HCT116 (cell line): Measurements from ENCODE around the gene ITPR2. TPM values are rescaled to one million over a fixed set of nuclear protein-coding genes. Genes with fewer than 3 reads are reported as not detected.

Experiments
- ATAC-seq: fragments of 200-7000 bp; cut with Tn5 transposase; 2 replicates; pipeline ENCODE4 v1.9.1; 2020; ENCODE audit warnings: mild to moderate bottlenecking, moderate library complexity
- BruUV-seq: library from RNA; stranded (reverse); fragments of 400-500 nt; replicated peaks from 2 replicates; lab custom pipeline; 2021; lab: Mats Ljungman, UMichigan
- CTCF ChIA-PET: fragments of 300-600 bp; sonication (Branson Sonifier 250); formaldehyde crosslinking; loops from one replicate; lab custom pipeline; 2021; ENCODE audit warnings: antibody characterized with exemption; lab: Charles Lee
- POLR2A ChIA-PET: fragments of 300-600, 350-600 bp; sonication (Branson Sonifier 250); formaldehyde crosslinking; loops from one replicate; lab custom pipeline; 2021; ENCODE audit warnings: antibody characterized with exemption; lab: Charles Lee
- RAD21 ChIA-PET, 2 experiments: fragments of 300-600 bp; sonication (Branson Sonifier 250); formaldehyde crosslinking; loops; one replicate each; lab custom pipeline; 2023; ENCODE audit warnings: low total read pairs in 2 of 2; ENCODE audit not compliant: uncharacterized antibody in 2 of 2, unreplicated experiment in 2 of 2, low non-redundant PET in 1 of 2; lab: Charles Lee
- DNase-seq: peaks from one replicate; pipeline ENCODE4 v3.0.0-alpha.2; 2010; ENCODE audit warnings: low read depth, low spot score
- H2AFZ ChIP-seq: fragments of 200-600 bp; shearing (Covaris generic), sonication (generic); 2 replicates; pipeline ENCODE4 v1.6.1; 2017; ENCODE audit warnings: low read depth, mixed run types, mixed read lengths, antibody characterized with exemption, low read length; ENCODE audit not compliant: poor library complexity, severe bottlenecking
- H3K27ac ChIP-seq: 2 replicates; pipeline ENCODE4 v1.5.1; 2012; ENCODE audit warnings: low read depth, low read length
- H3K27me3 ChIP-seq: fragments of 200-600 bp; sonication (generic); 2 replicates; pipeline ENCODE4 v1.6.1; 2016; ENCODE audit warnings: mixed run types, low read length, mixed read lengths; ENCODE audit not compliant: insufficient read depth
- H3K36me3 ChIP-seq, 2 experiments: fragments of 200-500 bp in 1 of 2; fragments of 200-600 bp in 1 of 2; sonication (Bioruptor generic) in 1 of 2; sonication (generic) in 1 of 2; 2 replicates each; pipeline versions ENCODE4 v1.5.1 to v1.6.1; 2014 to 2016; ENCODE audit warnings: low read length in 2 of 2, inconsistent platforms in 1 of 2, mixed read lengths in 1 of 2, mixed run types in 1 of 2; ENCODE audit not compliant: insufficient read depth in 2 of 2, control insufficient read depth in 1 of 2
- H3K4me1 ChIP-seq, 2 experiments: fragments of 200-600 bp in 1 of 2; sonication (generic) in 1 of 2; 2 replicates each; pipeline versions ENCODE4 v1.5.1 to v1.6.1; 2012 to 2017; ENCODE audit warnings: low read length in 2 of 2, inconsistent platforms in 1 of 2, mild to moderate bottlenecking in 1 of 2, mixed read lengths in 1 of 2, mixed run types in 1 of 2, moderate library complexity in 1 of 2; ENCODE audit not compliant: insufficient read depth in 2 of 2, control insufficient read depth in 1 of 2
- H3K4me2 ChIP-seq: fragments of 200-600 bp; sonication (generic); 2 replicates; pipeline ENCODE4 v1.6.1; 2017; ENCODE audit warnings: mixed run types, low read length, mixed read lengths
- H3K4me3 ChIP-seq, 2 experiments: fragments of 200-600 bp in 1 of 2; sonication (generic) in 1 of 2; replicated peaks in 1 of 2; 2 replicates each; pipeline ENCODE4 v1.5.1; 2011 to 2016; ENCODE audit warnings: low read length in 2 of 2, control low read depth in 1 of 2, low read depth in 1 of 2, mild to moderate bottlenecking in 1 of 2, mixed read lengths in 1 of 2, mixed run types in 1 of 2
- H3K79me2 ChIP-seq: fragments of 200-600 bp; sonication (generic); 2 replicates; pipeline ENCODE4 v1.6.1; 2017; ENCODE audit warnings: mild to moderate bottlenecking, mixed run types, low read length, moderate library complexity, mixed read lengths; ENCODE audit not compliant: insufficient read depth
- H3K9ac ChIP-seq: fragments of 200-600 bp; sonication (generic); 2 replicates; pipeline ENCODE4 v1.6.1; 2016; ENCODE audit warnings: low read length, mixed read lengths
- H3K9me2 ChIP-seq: fragments of 200-600 bp; sonication (generic), shearing (Covaris generic); 2 replicates; pipeline ENCODE4 v1.6.1; 2017; ENCODE audit warnings: mixed run types, mild to moderate bottlenecking, moderate library complexity; ENCODE audit not compliant: insufficient read depth
- H3K9me3 ChIP-seq, 2 experiments: fragments of 200-500 bp in 1 of 2; fragments of 200-600 bp in 1 of 2; sonication (Bioruptor generic) in 1 of 2; sonication (generic) in 1 of 2; 2 replicates each; pipeline ENCODE4 v1.6.1; 2014 to 2017; ENCODE audit warnings: low read length in 2 of 2, mixed read lengths in 2 of 2, inconsistent platforms in 1 of 2, low read depth in 1 of 2, mild to moderate bottlenecking in 1 of 2, mixed run types in 1 of 2, moderate library complexity in 1 of 2; ENCODE audit not compliant: control insufficient read depth in 1 of 2, insufficient read depth in 1 of 2
- H4K20me1 ChIP-seq: fragments of 200-600 bp; sonication (generic), shearing (Covaris generic); 2 replicates; pipeline ENCODE4 v1.6.1; 2017; ENCODE audit warnings: mixed run types, mild to moderate bottlenecking, moderate library complexity; ENCODE audit not compliant: insufficient read depth
- CEBPB ChIP-seq: IDR thresholded peaks from 2 replicates; pipeline ENCODE4 v1.6.1; 2012; ENCODE audit warnings: low read depth
- EGR1 ChIP-seq: IDR thresholded peaks from 2 replicates; pipeline ENCODE4 v1.6.1; 2012; ENCODE audit warnings: low read depth
- ELF1 ChIP-seq: IDR thresholded peaks from 2 replicates; pipeline ENCODE4 v1.6.1; 2012; ENCODE audit warnings: low read depth, borderline replicate concordance
- EZH2 ChIP-seq: fragments of 200-600 bp; sonication (generic); IDR thresholded peaks from 2 replicates; pipeline ENCODE4 v1.6.1; 2017; ENCODE audit warnings: antibody characterized with exemption, mixed run types
- EZH2phosphoT487 ChIP-seq: fragments of 200-600 bp; IDR thresholded peaks from 2 replicates; pipeline ENCODE4 v1.6.1; 2018; ENCODE audit warnings: antibody characterized with exemption, borderline replicate concordance
- FOSL1 ChIP-seq: IDR thresholded peaks from 2 replicates; pipeline ENCODE4 v1.6.1; 2012; ENCODE audit warnings: low read depth
- JUND ChIP-seq: IDR thresholded peaks from 2 replicates; pipeline ENCODE4 v1.6.1; 2012
- POLR2A ChIP-seq: IDR thresholded peaks from 2 replicates; pipeline ENCODE4 v1.7.0; 2011; ENCODE audit warnings: borderline replicate concordance; ENCODE audit not compliant: insufficient read depth, insufficient read length; ENCODE audit errors: extremely low read depth
- POLR2AphosphoS5 ChIP-seq: IDR thresholded peaks from 2 replicates; pipeline ENCODE4 v1.6.1; 2011; ENCODE audit warnings: mild to moderate bottlenecking, low read depth, low read length, moderate library complexity
- SIN3A ChIP-seq: IDR thresholded peaks from 2 replicates; pipeline ENCODE4 v1.6.1; 2012; ENCODE audit warnings: low read depth
- SP1 ChIP-seq: IDR thresholded peaks from 2 replicates; pipeline ENCODE4 v1.6.1; 2012; ENCODE audit warnings: low read depth
- SRF ChIP-seq: IDR thresholded peaks from 2 replicates; pipeline ENCODE4 v1.6.1; 2012; ENCODE audit warnings: low read depth
- TCF7L2 ChIP-seq: IDR thresholded peaks from 2 replicates; pipeline ENCODE4 v1.7.0; 2011; ENCODE audit warnings: borderline replicate concordance, inconsistent platforms; ENCODE audit not compliant: insufficient read depth, insufficient read length; ENCODE audit errors: extremely low read depth
- YY1 ChIP-seq: IDR thresholded peaks from 2 replicates; pipeline ENCODE4 v1.6.1; 2011; ENCODE audit warnings: low read length, low read depth, moderate library complexity, mild to moderate bottlenecking; ENCODE audit not compliant: insufficient replicate concordance; ENCODE audit errors: extremely low read depth
- ZNF274 ChIP-seq: fragments of 200-500 bp; sonication (Bioruptor generic); IDR thresholded peaks from 2 replicates; pipeline ENCODE4 v1.6.1; 2014; ENCODE audit warnings: mild to moderate bottlenecking, low read depth, low read length, inconsistent platforms
- intact Hi-C: fragments of 100-400 bp; cut with micrococcal nuclease; formaldehyde crosslinking; loops from 2 replicates; pipeline ENCODE4 v1.10.0; 2022
- total RNA-seq: library from RNA; stranded (reverse); gene quantifications from one replicate; pipeline ENCODE4 v1.2.1, GENCODE V29; 2021; ENCODE audit not compliant: unreplicated experiment
- TF ChIP-seq, protein P1 (sequence below): IDR thresholded peaks from 2 replicates; pipeline ENCODE4 v1.6.1; 2012; ENCODE audit warnings: low read depth
- TF ChIP-seq, protein P2 (sequence below), 3 experiments: fragments of 200-600 bp in 1 of 3; sonication (generic) in 1 of 3; IDR thresholded peaks in 2 of 3; conservative IDR thresholded peaks in 1 of 3; 2 replicates each; pipeline ENCODE4 v1.5.1; 2012 to 2017; ENCODE audit warnings: low read depth in 2 of 3, low read length in 2 of 3, antibody characterized with exemption in 1 of 3, borderline replicate concordance in 1 of 3, control low read depth in 1 of 3, mild to moderate bottlenecking in 1 of 3, mixed read lengths in 1 of 3, mixed run types in 1 of 3, moderate library complexity in 1 of 3; ENCODE audit not compliant: insufficient read depth in 1 of 3
- TF ChIP-seq, protein P3 (sequence below): IDR thresholded peaks from 2 replicates; pipeline ENCODE4 v1.6.1; 2012
- TF ChIP-seq, protein P4 (sequence below): IDR thresholded peaks from 2 replicates; pipeline ENCODE4 v1.6.1; 2012

ITPR2 gene
- total RNA-seq, 1 experiment from 2014 or later = 6.5 TPM

DNA sequence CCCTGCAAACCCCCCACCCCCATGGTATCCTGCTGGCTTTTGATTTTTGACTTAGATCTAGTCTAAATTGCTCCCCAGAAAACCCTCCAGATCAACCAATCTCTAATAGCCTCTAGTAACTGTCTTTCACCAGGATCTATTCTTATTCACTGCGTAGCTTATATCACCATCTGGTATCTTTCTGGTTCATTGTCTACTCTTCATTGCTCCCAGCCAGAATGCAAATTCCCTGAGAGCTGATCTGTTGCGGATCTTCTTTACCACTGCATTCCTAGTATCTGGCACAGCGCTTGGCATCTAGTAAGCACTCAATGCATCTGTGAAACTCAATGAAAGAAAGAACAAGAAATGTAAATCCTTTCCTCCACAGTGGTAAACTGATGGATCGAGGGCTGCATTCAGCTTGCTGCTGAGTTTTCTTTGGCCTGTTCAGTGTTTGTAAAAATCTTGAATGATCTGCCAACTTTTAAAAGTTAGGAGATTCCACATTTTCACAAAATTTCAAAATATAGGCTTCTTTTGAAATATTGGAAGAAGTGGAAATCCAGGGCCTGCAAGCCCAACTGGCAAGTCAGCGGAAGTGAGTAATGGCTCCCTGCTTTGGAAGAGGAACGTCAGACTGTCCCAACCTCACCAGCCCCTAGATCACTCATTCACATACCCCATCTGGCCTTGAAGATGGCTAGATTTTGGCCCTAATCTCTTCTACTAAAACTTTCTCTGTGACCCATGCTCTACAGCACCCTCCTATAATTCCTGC, 363.4 kb downstream of the ITPR2 start:
- Histone ChIP-seq H3K27ac (no peak overlapping the region), H3K9me3 (no peaks in the 10 kb centered on the region), H3K4me2 (no peak overlapping the region), H3K4me1 (no peaks in the 10 kb centered on the region), H3K4me3 (no peak overlapping the region), H3K9me2 (no peaks in the 10 kb centered on the region), H3K27me3 (no peaks in the 10 kb centered on the region), H3K36me3 (no peaks in the 10 kb centered on the region), H2AFZ (no peak overlapping the region), H3K9ac (no peak overlapping the region), H4K20me1 (no peaks in the 10 kb centered on the region), H3K79me2 (no peaks in the 10 kb centered on the region)
- ATAC-seq (no peak), DNase-seq (no peak)
- CTCF ChIA-PET = no interaction called here
- POLR2A ChIA-PET = no interaction called here
- BruUV-seq = no TSS peak
- intact Hi-C loops = no loop called here
- RAD21 ChIA-PET = no interaction called here
- TF ChIP-seq TCF7L2 (no peak), SIN3A (no peak), ZNF274 (no peak), ELF1 (no peak), CEBPB (no peak), EZH2phosphoT487 (no peak), POLR2A (no peak), EZH2 (no peak), SP1 (no peak), YY1 (no peak), POLR2AphosphoS5 (no peak), SRF (no peak), JUND (no peak), FOSL1 (no peak), EGR1 (no peak)
- TF ChIP-seq, protein P1, sequence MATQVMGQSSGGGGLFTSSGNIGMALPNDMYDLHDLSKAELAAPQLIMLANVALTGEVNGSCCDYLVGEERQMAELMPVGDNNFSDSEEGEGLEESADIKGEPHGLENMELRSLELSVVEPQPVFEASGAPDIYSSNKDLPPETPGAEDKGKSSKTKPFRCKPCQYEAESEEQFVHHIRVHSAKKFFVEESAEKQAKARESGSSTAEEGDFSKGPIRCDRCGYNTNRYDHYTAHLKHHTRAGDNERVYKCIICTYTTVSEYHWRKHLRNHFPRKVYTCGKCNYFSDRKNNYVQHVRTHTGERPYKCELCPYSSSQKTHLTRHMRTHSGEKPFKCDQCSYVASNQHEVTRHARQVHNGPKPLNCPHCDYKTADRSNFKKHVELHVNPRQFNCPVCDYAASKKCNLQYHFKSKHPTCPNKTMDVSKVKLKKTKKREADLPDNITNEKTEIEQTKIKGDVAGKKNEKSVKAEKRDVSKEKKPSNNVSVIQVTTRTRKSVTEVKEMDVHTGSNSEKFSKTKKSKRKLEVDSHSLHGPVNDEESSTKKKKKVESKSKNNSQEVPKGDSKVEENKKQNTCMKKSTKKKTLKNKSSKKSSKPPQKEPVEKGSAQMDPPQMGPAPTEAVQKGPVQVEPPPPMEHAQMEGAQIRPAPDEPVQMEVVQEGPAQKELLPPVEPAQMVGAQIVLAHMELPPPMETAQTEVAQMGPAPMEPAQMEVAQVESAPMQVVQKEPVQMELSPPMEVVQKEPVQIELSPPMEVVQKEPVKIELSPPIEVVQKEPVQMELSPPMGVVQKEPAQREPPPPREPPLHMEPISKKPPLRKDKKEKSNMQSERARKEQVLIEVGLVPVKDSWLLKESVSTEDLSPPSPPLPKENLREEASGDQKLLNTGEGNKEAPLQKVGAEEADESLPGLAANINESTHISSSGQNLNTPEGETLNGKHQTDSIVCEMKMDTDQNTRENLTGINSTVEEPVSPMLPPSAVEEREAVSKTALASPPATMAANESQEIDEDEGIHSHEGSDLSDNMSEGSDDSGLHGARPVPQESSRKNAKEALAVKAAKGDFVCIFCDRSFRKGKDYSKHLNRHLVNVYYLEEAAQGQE = no peak
- TF ChIP-seq, protein P2, sequence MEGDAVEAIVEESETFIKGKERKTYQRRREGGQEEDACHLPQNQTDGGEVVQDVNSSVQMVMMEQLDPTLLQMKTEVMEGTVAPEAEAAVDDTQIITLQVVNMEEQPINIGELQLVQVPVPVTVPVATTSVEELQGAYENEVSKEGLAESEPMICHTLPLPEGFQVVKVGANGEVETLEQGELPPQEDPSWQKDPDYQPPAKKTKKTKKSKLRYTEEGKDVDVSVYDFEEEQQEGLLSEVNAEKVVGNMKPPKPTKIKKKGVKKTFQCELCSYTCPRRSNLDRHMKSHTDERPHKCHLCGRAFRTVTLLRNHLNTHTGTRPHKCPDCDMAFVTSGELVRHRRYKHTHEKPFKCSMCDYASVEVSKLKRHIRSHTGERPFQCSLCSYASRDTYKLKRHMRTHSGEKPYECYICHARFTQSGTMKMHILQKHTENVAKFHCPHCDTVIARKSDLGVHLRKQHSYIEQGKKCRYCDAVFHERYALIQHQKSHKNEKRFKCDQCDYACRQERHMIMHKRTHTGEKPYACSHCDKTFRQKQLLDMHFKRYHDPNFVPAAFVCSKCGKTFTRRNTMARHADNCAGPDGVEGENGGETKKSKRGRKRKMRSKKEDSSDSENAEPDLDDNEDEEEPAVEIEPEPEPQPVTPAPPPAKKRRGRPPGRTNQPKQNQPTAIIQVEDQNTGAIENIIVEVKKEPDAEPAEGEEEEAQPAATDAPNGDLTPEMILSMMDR (IDR thresholded peaks at IDR 0.05 in 2 of 3, conservative IDR thresholded peaks at IDR 0.05 in 1 of 3; ENCODE audit: borderline replicate concordance in 1 of 3, insufficient read depth in 1 of 3, low read depth in 2 of 3, low read length in 2 of 3) = no peak
- TF ChIP-seq, protein P3, sequence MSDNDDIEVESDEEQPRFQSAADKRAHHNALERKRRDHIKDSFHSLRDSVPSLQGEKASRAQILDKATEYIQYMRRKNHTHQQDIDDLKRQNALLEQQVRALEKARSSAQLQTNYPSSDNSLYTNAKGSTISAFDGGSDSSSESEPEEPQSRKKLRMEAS = no peak
- TF ChIP-seq, protein P4, sequence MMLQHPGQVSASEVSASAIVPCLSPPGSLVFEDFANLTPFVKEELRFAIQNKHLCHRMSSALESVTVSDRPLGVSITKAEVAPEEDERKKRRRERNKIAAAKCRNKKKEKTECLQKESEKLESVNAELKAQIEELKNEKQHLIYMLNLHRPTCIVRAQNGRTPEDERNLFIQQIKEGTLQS = no peak
